CD4-positive, alpha-beta T cell (primary cell): Measurements from ENCODE around the gene APOBEC3F. TPM values are rescaled to one million over a fixed set of nuclear protein-coding genes. Genes with fewer than 3 reads are reported as not detected.

Experiments used
- ATAC-seq: fragments of 200-7000 bp; cut with Tn5 transposase; one replicate; pipeline ENCODE4 v1.10.0; 2022; ENCODE audit warnings: mild to moderate bottlenecking; ENCODE audit not compliant: poor library complexity
- CTCF ChIA-PET: fragments of 350-600 bp; sonication (Branson Sonifier 250); formaldehyde crosslinking; loops from one replicate; lab custom pipeline; 2021; ENCODE audit warnings: antibody characterized with exemption, inconsistent platforms; lab: Charles Lee
- POLR2A ChIA-PET: fragments of 350-600 bp; sonication (Branson Sonifier 250); formaldehyde crosslinking; loops from one replicate; lab custom pipeline; 2021; ENCODE audit warnings: antibody characterized with exemption, inconsistent platforms; lab: Charles Lee
- DNase-seq, 14 experiments: peaks; one replicate each; pipeline ENCODE4 v3.0.0-alpha.2; 2013 to 2020; ENCODE audit warnings: mixed read lengths in 2 of 14
- H3K27ac ChIP-seq, 2 donors: one replicate each; pipeline versions ENCODE4 v1.5.1 to v1.7.0; 2013; ENCODE audit warnings: low read length in 2 of 2, low read depth in 1 of 2, mild to moderate bottlenecking in 1 of 2
- H3K27me3 ChIP-seq, 2 experiments: 1 replicate in 1 of 2; 2 replicates in 1 of 2; pipeline versions ENCODE4 v1.6.1 to v1.7.0; 2013; ENCODE audit warnings: low read length in 2 of 2, control low read depth in 1 of 2, mild to moderate bottlenecking in 1 of 2, moderate library complexity in 1 of 2; ENCODE audit not compliant: insufficient read depth in 2 of 2, control insufficient read depth in 1 of 2
- H3K36me3 ChIP-seq: one replicate; pipeline ENCODE4 v1.6.1; 2013; ENCODE audit warnings: low read length, control low read depth; ENCODE audit not compliant: insufficient read depth
- H3K4me1 ChIP-seq: one replicate; pipeline ENCODE4 v1.6.1; 2013; ENCODE audit warnings: low read length, control low read depth; ENCODE audit not compliant: insufficient read depth
- H3K4me3 ChIP-seq: one replicate; pipeline ENCODE4 v1.5.1; 2013; ENCODE audit warnings: mild to moderate bottlenecking, low read length, moderate library complexity
- H3K9me3 ChIP-seq, 2 experiments: 1 replicate in 1 of 2; 2 replicates in 1 of 2; pipeline versions ENCODE4 v1.6.1 to v1.7.0; 2013; ENCODE audit warnings: low read length in 2 of 2, mild to moderate bottlenecking in 2 of 2, control low read depth in 1 of 2, moderate library complexity in 1 of 2; ENCODE audit not compliant: control insufficient read depth in 1 of 2, insufficient read depth in 1 of 2
- H3K27ac Mint-ChIP-seq: one replicate; pipeline ENCODE4 v1.8.0; 2020; ENCODE audit warnings: mixed read lengths
- H3K27me3 Mint-ChIP-seq: one replicate; pipeline ENCODE4 v1.8.0; 2021; ENCODE audit warnings: mixed read lengths
- H3K36me3 Mint-ChIP-seq: one replicate; pipeline ENCODE4 v1.8.0; 2021; ENCODE audit warnings: low read depth, mixed read lengths
- H3K4me1 Mint-ChIP-seq: one replicate; pipeline ENCODE4 v1.8.0; 2021; ENCODE audit warnings: low read depth, mixed read lengths
- H3K4me3 Mint-ChIP-seq: one replicate; pipeline ENCODE4 v1.8.0; 2020; ENCODE audit warnings: mild to moderate bottlenecking, mixed read lengths
- H3K9me3 Mint-ChIP-seq: one replicate; pipeline ENCODE4 v1.8.0; 2020; ENCODE audit warnings: mixed read lengths
- CTCF ChIP-seq: fragments of 200-600 bp; IDR thresholded peaks from one replicate; pipeline ENCODE4 v1.8.0; 2022; ENCODE audit warnings: antibody characterized with exemption, mild to moderate bottlenecking
- intact Hi-C, 2 experiments: fragments of 100-400 bp; cut with DNase I in 1 of 2; cut with micrococcal nuclease in 1 of 2; formaldehyde crosslinking; loops; one replicate each; pipeline versions ENCODE4 v1.15.1 to v1.9.0; 2023 to 2025; cut with DNase I, micrococcal nuclease
- total RNA-seq, 174 experiments: library from RNA in 2 of 174; stranded (reverse) in 2 of 174; gene quantifications; one replicate each; pipeline ENCODE4 v1.2.3 and lab custom pipeline; 2021 to 2026

APOBEC3F gene
- total RNA-seq, 2 experiments from 2014 or later = 4.3 to 6.5 TPM

- no peak for DNase-seq
- TF ChIP-seq CTCF = no peak
- Mint-ChIP-seq H3K4me1 (peaks cover 25% of the 10 kb centered on the region), H3K36me3 (no peaks in the 10 kb centered on the region), H3K9me3 (no peaks in the 10 kb centered on the region), H3K27me3 (no peaks in the 10 kb centered on the region), H3K27ac (no peak overlapping the region), H3K4me3 (no peak overlapping the region)
- peaks cover 24% of the 10 kb centered on the region for H3K4me1 ChIP-seq
- intact Hi-C loops = no loop called here
- no peak overlapping the region for H3K4me3 ChIP-seq
- ChIA-PET POLR2A (no interaction called here), CTCF (no interaction called here)
- ATAC-seq = no peak
- H3K27me3 ChIP-seq = no peaks in the 10 kb centered on the region
- no peaks in the 10 kb centered on the region for H3K36me3 ChIP-seq
- no peak overlapping the region for H3K27ac ChIP-seq
- no peaks in the 10 kb centered on the region for H3K9me3 ChIP-seq
Measured at GRCh38 chr22:39103431-39103830, 62.8 kb downstream of the APOBEC3F start.

Other genes starting within 250 kb of the APOBEC3F start
- 1 to 10 TPM; 1.9 to 2.7 TPM for gene DNAL4, start 246.7 kb upstream of the APOBEC3F start, total RNA-seq
- 1 to 10 TPM; 4.2 to 4.6 TPM for gene NPTXR, start 196.8 kb upstream of the APOBEC3F start, total RNA-seq
- gene CBX6, start 168.6 kb upstream of the APOBEC3F start, total RNA-seq = 10 to 100 TPM; 41.6 to 42.8 TPM
- 1 to 10 TPM in 1 of 2 experiments, under 1 TPM in 1; 0.74 to 1.6 TPM for gene APOBEC3A, start 83.3 kb upstream of the APOBEC3F start, total RNA-seq
- not detected for gene APOBEC3B, start 58.5 kb upstream of the APOBEC3F start, total RNA-seq
- 10 to 100 TPM; 13.9 to 14.8 TPM for gene APOBEC3C, start 26.6 kb upstream of the APOBEC3F start, total RNA-seq
- gene APOBEC3D, start 19.7 kb upstream of the APOBEC3F start, total RNA-seq = 1 to 10 TPM; 7.4 to 8.0 TPM
- gene APOBEC3G, start 36.4 kb downstream of the APOBEC3F start, total RNA-seq = 10 to 100 TPM; 18.8 to 20.6 TPM
- gene APOBEC3H, start 56.4 kb downstream of the APOBEC3F start, total RNA-seq = under 1 TPM; 0.67 to 0.85 TPM
- gene CBX7, start 111.8 kb downstream of the APOBEC3F start, total RNA-seq = 10 to 100 TPM; 48.6 to 49.1 TPM
- under 1 TPM; 0.45 to 0.69 TPM for gene PDGFB, start 204.1 kb downstream of the APOBEC3F start, total RNA-seq